GM13977 (cell line): Measurements from ENCODE around the gene EIF3B.
"Not testable (repeated sequence)": the region's sequence is repeated elsewhere in the genome, so short reads cannot be mapped to it uniquely, and the experiment has no call there.

ENCODE experiments used
- DNase-seq: peaks from one replicate; pipeline ENCODE4 v3.0.0; 2012; ENCODE audit warnings: low spot score
- in situ Hi-C: fragments of 300-500 bp; cut with MboI; formaldehyde crosslinking; loops from one replicate; pipeline ENCODE4 v1.12.0; 2022; ENCODE audit warnings: low sequenced_read_pairs, low pct_unique_long_range_greater_than_20kb, mixed read lengths, inconsistent platforms; ENCODE audit not compliant: unreplicated experiment
- TF ChIP-seq, protein P1 (sequence below): IDR thresholded peaks from 2 replicates; pipeline ENCODE4 v1.5.1; 2012; ENCODE audit warnings: mild to moderate bottlenecking, control low read depth; ENCODE audit not compliant: insufficient read depth; ENCODE audit errors: extremely low read depth, missing control alignments

EIF3B gene

DNA sequence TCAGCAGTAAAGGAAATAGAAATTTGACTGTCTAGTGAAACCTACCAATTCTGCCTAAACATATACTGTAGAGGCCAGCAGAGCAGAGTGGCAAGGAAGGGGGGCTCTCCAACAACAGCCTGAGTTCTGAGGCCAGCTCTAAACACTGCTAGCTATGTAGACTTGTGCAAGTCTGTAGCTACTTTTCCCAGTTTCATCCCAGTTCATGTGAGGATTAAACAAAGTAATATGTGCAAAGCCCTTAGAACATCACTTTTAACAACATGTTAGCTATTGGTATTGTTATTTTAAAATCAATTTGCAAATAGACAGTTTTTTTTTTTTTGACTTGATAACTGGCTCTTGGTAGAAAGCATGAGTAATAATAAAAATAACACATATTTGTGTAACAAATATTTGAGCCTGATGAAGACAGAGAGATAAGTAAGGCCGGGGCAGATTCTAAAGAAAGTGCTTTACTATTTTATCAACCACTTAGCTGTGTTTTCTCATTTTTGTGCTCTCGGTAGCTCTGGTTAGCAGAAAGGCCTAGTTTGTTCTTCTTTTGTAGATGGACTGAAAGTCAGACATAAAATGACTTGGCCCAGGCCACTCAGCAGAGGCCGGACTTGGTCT, 58.1 kb downstream of the EIF3B start:
- DNase-seq, result no peak
- in situ Hi-C loops, result no loop called here
- TF ChIP-seq, protein P1, sequence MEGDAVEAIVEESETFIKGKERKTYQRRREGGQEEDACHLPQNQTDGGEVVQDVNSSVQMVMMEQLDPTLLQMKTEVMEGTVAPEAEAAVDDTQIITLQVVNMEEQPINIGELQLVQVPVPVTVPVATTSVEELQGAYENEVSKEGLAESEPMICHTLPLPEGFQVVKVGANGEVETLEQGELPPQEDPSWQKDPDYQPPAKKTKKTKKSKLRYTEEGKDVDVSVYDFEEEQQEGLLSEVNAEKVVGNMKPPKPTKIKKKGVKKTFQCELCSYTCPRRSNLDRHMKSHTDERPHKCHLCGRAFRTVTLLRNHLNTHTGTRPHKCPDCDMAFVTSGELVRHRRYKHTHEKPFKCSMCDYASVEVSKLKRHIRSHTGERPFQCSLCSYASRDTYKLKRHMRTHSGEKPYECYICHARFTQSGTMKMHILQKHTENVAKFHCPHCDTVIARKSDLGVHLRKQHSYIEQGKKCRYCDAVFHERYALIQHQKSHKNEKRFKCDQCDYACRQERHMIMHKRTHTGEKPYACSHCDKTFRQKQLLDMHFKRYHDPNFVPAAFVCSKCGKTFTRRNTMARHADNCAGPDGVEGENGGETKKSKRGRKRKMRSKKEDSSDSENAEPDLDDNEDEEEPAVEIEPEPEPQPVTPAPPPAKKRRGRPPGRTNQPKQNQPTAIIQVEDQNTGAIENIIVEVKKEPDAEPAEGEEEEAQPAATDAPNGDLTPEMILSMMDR, result no peak

DNA sequence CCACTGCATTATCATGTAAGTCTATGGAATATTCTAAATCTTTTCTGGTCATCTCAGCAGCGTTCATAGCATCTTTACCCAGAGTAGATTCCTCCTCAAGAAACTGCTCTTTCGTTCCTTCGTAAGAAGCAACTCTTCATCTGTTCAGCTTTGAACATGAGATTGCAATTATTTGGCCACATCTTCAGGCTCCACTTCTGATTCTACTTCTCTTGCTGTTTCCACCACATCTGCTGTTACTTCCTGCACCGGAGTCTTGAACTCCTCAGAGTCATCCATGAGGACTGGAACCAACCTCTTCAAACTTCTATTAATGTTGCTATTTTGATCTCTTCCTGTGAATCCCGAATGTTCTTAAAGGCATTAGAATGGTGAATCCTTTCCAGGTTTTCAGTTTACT, 61.4 kb downstream of the EIF3B start:
- DNase-seq, result no peak
- TF ChIP-seq, protein P1, result no peak
- in situ Hi-C loops, result no loop called here

DNA sequence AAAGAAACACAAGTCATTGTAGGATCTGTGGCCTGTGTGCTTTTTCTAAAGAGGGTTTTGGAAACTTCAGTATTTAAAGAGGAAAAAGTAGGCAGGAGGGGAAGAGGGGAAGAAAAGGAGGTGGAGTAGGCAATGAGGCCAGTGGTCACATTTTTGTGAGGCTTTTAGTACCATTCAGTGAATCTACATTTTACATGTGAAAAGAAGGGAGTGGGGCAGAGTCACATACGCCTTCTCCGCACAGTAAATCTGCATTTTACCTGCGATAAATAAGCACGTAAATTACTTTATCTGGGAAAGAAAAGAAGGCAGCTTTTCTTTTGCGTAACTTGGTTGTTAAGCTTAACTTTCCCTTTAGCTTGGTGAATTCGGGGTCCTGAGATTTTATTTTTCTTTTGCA, 62.0 kb downstream of the EIF3B start:
- TF ChIP-seq, protein P1, result no peak
- DNase-seq, result no peak
- in situ Hi-C loops, result no loop called here

DNA sequence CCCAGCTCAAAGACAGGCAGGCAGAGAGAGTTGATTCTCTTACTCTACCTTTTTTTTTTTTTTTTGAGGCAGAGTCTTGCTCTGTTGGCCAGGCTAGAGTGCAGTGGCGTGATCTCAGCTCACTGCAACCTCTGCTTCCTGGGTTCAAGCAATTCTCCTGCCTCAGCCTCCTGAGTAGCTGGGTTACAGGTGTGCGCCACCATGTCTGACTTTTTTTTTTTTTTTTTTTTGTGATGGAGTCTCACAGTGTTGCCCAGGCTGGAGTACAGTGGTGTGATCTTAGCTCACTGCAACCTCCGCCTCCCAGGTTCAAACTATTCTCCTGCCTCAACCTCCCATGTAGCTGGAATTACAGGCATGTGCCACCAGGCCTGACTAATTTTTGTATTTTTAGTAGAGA, 62.6 kb downstream of the EIF3B start:
- in situ Hi-C loops, DNase-seq: not testable (repeated sequence)

DNA sequence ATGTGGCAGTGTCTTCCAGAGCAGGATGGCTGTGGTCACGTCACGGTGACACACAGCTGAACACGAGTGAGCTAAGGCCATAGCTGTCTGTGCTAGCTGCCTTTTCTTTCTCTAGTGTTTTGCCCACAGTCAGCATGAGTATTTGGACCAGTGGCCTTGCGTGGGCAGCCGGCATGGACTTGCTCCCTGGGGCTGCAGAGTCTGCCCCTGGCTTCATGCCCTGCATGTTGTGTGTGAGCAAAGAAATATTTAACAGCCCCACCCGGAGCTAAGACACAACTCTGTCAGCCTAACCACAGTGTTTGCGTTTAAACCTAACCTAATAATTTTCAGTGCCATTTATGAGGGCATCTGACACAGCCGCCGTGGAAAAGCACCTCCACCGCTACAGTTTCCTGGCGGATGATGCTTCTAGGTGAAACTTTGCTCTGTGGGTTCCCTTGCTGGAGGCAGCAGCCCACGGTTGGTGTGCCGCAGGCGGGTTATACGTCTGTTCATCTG, 63.4 kb downstream of the EIF3B start:
- TF ChIP-seq, protein P1, result no peak
- no peak for DNase-seq
- in situ Hi-C loops, result no loop called here

DNA sequence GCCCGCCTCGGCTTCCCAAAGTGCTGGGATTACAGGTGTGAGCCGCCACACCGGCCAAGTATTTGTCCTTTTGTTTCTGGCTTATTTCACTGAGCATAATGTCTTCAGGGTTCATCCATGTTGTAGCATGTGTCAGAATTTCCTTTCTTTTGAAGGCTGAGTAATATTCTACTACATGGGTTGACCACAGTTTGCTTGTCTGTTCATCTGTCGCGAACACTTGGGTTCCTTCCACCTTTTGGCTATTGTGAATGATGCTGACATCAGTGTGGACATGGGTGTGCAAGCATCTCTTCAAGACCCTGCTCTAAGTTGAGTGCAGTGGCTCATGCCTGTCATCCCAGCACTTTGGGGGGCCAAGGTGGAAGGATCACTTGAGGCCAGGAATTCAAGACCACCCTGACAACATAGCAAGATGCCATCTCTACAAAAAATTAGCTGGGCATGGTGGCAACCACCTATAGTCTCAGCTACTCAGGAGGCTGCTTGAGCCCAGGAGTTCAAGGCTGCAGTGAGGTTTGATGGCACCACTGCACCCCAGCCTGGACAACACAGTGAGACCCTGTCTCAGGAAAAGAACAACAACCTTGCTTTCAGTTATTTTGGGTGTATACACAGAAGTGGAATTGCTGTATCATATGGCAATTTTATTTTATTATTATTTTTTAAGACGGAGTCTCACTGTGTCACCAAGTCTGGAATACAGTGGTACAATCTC, 65.7 kb downstream of the EIF3B start:
- DNase-seq, result no peak
- in situ Hi-C loops, result no loop called here
- TF ChIP-seq, protein P1, result no peak

DNA sequence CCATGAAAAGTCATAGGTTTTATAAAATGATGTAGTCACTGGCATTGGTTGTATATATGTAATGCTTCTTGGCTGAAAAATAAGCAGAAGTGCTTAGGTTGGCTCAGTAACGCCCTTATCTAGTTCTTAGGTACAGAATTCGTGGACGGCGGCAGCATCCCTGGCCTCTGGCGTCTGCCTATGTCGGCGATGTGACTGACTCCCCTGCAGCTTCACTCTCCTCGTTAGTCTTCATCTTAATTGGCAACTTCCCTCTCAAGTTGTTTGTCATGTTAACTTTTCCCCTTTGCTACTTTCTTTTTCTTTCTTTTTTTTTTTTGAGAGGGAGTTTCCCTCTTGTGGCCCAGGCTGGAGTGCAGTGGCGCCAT, 67.3 kb downstream of the EIF3B start:
- in situ Hi-C loops, result no loop called here
- TF ChIP-seq, protein P1, result no peak

More for the DNA sequence above, 67.3 kb downstream of the EIF3B start:
- no peak for DNase-seq
